HepG2 (cell line): ENCODE measurements around the gene ATP6V0D1. TPM values are rescaled to one million over a fixed set of nuclear protein-coding genes. Genes with fewer than 3 reads are reported as not detected.

Experiments used
- FOXK1 ChIP-seq: sonication (generic); formaldehyde crosslinking; IDR thresholded peaks from 2 replicates; pipeline ENCODE4 v1.4.0; 2020; ENCODE audit warnings: low read depth, missing genetic modification reagents, borderline replicate concordance
- GLMP ChIP-seq: sonication (generic); formaldehyde crosslinking; IDR thresholded peaks from 2 replicates; pipeline ENCODE4 v1.9.0; 2021; ENCODE audit warnings: missing genetic modification reagents, mild to moderate bottlenecking, borderline replicate concordance
- ZNF432 ChIP-seq: sonication (generic); formaldehyde crosslinking; IDR thresholded peaks from 2 replicates; pipeline ENCODE4 v1.5.0; 2020; ENCODE audit warnings: missing genetic modification reagents, mild to moderate bottlenecking, borderline replicate concordance
- ZNF646 ChIP-seq: sonication (generic); formaldehyde crosslinking; IDR thresholded peaks from 2 replicates; pipeline ENCODE4 v1.9.0; 2021; ENCODE audit warnings: mild to moderate bottlenecking, missing genetic modification reagents
- polyA plus RNA-seq, 8 experiments: library from polyadenylated mRNA; depleted of rRNA in 3 of 8; stranded (reverse) in 7 of 8; unstranded in 1 of 8; fragments of >200 nt; fragmentation: Illumina TruSeq in 4 of 8; extraction: Trizol in 4 of 8; gene quantifications; 2 replicates each; pipeline versions ENCODE4 v1.2.1 to v1.2.3, GENCODE V29; 2011 to 2016; ENCODE audit warnings: low read depth in 4 of 8, missing spikeins in 1 of 8, mixed read lengths in 1 of 8; ENCODE audit not compliant: insufficient read depth in 1 of 8
- total RNA-seq, 5 experiments: library from RNA; depleted of rRNA; stranded (reverse); fragments of >200 nt; fragmentation: Illumina TruSeq; extraction: Trizol; gene quantifications; 2 replicates each; pipeline ENCODE4 v1.2.3, GENCODE V29; 2016; ENCODE audit warnings: low read depth in 1 of 5
- TF ChIP-seq, protein P1 (sequence below): sonication (generic); formaldehyde crosslinking; IDR thresholded peaks from 2 replicates; pipeline ENCODE4 v1.5.1; 2020; ENCODE audit warnings: missing genetic modification reagents, mild to moderate bottlenecking, borderline replicate concordance

Gene ATP6V0D1
- total and polyA plus RNA-seq, 2 of the 13 experiments (the other 11 are each of a cell fraction or from before 2014, with no cell fraction given) = 51.1 to 61.3 TPM

DNA sequence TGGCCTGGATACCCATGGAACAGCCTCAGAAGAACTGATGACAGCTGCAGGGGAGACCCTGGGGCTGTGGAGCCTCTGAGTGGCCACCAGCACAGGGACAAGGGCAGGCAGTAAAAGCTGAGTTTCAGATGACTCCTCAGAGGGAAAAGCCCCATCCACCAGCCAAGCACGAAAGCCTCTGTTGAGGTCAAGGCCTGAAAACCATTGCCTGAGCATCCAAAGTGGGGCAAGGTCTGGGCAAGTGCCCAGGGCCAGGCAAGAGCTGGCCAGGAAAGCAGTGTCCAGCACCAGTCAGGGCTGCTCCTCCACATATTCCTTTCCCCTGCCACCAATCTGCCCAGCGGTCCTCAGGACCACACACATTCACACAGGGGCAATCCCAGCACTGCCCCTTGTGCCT is 16.4 kb downstream of the ATP6V0D1 start (continued):
- TF ChIP-seq, protein P1, sequence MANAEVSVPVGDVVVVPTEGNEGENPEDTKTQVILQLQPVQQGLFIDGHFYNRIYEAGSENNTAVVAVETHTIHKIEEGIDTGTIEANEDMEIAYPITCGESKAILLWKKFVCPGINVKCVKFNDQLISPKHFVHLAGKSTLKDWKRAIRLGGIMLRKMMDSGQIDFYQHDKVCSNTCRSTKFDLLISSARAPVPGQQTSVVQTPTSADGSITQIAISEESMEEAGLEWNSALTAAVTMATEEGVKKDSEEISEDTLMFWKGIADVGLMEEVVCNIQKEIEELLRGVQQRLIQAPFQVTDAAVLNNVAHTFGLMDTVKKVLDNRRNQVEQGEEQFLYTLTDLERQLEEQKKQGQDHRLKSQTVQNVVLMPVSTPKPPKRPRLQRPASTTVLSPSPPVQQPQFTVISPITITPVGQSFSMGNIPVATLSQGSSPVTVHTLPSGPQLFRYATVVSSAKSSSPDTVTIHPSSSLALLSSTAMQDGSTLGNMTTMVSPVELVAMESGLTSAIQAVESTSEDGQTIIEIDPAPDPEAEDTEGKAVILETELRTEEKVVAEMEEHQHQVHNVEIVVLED (CRISPR knock-in tag) = no peak
- TF ChIP-seq ZNF432 (CRISPR knock-in tag) = no peak
- TF ChIP-seq FOXK1 (CRISPR knock-in tag) = no peak
- no peak for TF ChIP-seq GLMP (CRISPR knock-in tag)
- no peak for TF ChIP-seq ZNF646 (CRISPR knock-in tag)
- TF ChIP-seq, all 625 proteins: peak for 0
